DOHH2 (cell line): ENCODE results near the gene ELP2.

Source experiments
- EZH2phosphoT487 ChIP-seq: fragments of 200-600 bp; sonication (generic); IDR thresholded peaks from 2 replicates; pipeline ENCODE4 v1.6.1; 2017; ENCODE audit warnings: borderline replicate concordance, mild to moderate bottlenecking, antibody characterized with exemption, low read length, moderate library complexity, mixed read lengths
- TF ChIP-seq, protein P1 (sequence below): fragments of 200-600 bp; sonication (generic); IDR thresholded peaks from one replicate; pipeline ENCODE4 v1.5.1; 2014; ENCODE audit warnings: antibody characterized with exemption, mild to moderate bottlenecking, low read depth, low read length; ENCODE audit not compliant: poor library complexity, severe bottlenecking

GRCh38 chr18:36088256-36088655, 41.4 kb upstream of the ELP2 start:
- TF ChIP-seq, protein P1, sequence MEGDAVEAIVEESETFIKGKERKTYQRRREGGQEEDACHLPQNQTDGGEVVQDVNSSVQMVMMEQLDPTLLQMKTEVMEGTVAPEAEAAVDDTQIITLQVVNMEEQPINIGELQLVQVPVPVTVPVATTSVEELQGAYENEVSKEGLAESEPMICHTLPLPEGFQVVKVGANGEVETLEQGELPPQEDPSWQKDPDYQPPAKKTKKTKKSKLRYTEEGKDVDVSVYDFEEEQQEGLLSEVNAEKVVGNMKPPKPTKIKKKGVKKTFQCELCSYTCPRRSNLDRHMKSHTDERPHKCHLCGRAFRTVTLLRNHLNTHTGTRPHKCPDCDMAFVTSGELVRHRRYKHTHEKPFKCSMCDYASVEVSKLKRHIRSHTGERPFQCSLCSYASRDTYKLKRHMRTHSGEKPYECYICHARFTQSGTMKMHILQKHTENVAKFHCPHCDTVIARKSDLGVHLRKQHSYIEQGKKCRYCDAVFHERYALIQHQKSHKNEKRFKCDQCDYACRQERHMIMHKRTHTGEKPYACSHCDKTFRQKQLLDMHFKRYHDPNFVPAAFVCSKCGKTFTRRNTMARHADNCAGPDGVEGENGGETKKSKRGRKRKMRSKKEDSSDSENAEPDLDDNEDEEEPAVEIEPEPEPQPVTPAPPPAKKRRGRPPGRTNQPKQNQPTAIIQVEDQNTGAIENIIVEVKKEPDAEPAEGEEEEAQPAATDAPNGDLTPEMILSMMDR: no peak
- no peak for TF ChIP-seq EZH2phosphoT487
